Lower leg skin (tissue), 3 donors: ENCODE results near the gene HSPB6.

Experiments
- CTCF ChIP-seq, 3 donors: fragments of 450-650 bp; IDR thresholded peaks; one replicate each; pipeline ENCODE4 v1.5.1; 2016; ENCODE audit warnings: antibody characterized with exemption in 3 of 3, mild to moderate bottlenecking in 3 of 3, moderate library complexity in 2 of 3
- POLR2A ChIP-seq, 2 donors: fragments of 450-650 bp; IDR thresholded peaks; one replicate each; pipeline ENCODE4 v1.6.1; 2016 to 2017; ENCODE audit warnings: antibody characterized with exemption in 2 of 2, mild to moderate bottlenecking in 1 of 2, moderate library complexity in 1 of 2

DNA sequence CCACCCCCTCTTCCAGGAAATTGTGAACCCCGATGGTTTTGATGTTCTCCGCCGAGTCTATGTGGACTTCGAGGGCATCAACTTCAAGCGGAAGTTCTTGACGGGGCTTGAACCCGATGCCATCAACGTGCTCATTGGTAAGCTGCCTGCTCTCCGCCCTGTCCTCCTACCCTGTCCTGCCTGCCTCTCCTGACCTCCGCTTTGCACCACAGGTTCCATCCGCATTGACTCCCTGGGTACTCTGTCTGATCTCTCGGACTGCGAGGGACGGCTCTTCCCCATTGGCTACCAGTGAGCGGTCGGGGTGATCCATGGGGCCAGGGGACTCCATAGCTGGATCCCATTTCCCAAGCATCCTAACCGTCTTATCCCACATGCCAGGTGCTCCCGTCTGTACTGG is 26.5 kb downstream of the HSPB6 start:
- TF ChIP-seq POLR2A (IDR thresholded peaks at IDR 0.05), result no peak
- TF ChIP-seq CTCF (IDR thresholded peaks at IDR 0.05), result no peak
